GM18520 (cell line): ENCODE measurements around the gene GABRB2.
"Not testable (repeated sequence)": the region's sequence is repeated elsewhere in the genome, so short reads cannot be mapped to it uniquely, and the experiment has no call there.

Experiments
- ATAC-seq: cut with Tn5 transposase; IDR thresholded peaks from one replicate; pipeline ENCODE4 v1.9.1; 2021; ENCODE audit not compliant: unreplicated experiment

The GABRB2 gene

DNA sequence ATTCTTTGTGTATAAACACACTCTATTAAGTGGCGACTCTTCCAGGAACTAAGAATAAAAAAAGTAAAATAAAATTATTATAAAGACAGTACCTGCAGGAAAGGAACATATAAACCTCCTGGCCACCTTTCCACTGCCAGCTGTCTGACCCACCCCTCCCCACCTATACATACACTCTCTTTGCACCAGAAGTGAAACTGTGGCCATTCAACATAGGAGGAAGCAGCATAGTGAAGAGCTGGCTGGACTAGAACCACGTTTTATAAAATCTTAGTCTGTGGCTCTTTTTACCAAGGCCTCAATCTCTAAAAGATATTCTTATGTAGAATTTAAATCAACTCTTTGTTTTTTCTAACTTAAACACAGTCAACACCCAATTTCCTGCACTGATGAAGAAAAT lies 289.6 kb downstream of the GABRB2 start:
- ATAC-seq = no peak

DNA sequence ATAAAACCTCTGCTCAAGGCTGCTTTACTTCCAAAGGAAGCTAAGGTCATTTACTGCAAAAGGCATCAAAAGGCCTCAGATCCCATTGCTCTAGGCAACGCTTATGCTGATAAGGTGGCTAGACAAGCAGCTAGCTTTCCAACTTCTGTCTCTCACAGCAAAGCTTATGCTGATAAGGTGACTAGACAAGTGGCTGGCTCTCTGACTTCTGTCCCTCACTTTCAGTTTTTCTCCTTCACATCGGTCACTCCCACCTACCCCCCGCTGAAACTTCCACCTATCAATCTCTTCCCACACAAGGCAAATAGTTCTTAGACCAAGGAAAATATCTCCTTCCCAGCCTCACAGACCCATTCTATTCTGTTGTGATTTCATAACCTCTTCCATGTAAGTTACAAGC lies 293.6 kb downstream of the GABRB2 start:
- not testable (repeated sequence) for ATAC-seq

DNA sequence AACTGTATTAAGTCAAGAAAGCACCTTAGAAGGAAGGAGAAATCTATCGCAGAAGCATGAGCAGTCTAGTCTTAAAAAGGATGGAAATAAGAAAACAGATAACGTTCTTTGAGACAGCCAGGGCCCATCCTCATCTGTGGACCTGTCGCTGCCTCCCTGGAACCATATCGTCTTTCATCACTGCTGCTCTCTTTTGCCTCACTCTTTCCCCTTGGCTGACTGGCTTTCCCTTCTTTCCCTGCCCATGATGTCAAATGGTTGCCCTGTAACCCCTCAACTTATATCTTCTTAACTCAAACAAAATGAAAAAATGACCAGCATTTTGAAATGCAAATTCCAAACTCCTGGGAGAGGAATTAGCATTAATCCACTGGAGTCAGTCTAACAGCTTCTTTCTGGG lies 299.8 kb downstream of the GABRB2 start:
- ATAC-seq = no peak

DNA sequence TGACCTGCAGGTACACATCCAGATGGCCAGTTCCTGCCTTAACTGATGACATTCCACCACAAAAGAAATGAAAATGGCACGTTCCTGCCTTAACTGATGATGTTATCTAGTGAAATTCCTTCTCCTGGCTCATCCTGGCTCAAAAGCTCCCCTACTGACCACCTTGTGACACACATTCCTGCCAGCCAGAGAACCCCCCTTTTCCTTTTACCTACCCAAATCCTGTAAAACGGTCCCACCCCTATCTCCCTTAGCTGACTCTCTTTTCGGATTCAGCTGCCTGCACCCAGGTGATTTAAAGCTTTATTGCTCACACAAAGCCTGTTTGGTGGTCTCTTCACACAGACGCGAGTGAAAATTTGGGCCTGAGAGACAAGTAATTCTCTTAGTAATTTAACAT lies 300.7 kb downstream of the GABRB2 start:
- not testable (repeated sequence) for ATAC-seq
